GM23248 (cell line): ENCODE measurements around the gene MAPT.

Experiments used
- EZH2 ChIP-seq: fragments of 200-600 bp; sonication (generic); IDR thresholded peaks from 2 replicates; pipeline ENCODE4 v1.6.1; 2018; ENCODE audit warnings: antibody characterized with exemption, mild to moderate bottlenecking; ENCODE audit not compliant: insufficient read depth, poor library complexity, severe bottlenecking
- EZH2phosphoT487 ChIP-seq: fragments of 200-600 bp; sonication (generic); IDR thresholded peaks from 2 replicates; pipeline ENCODE4 v1.6.1; 2018; ENCODE audit warnings: antibody characterized with exemption, moderate library complexity, mild to moderate bottlenecking, low read depth; ENCODE audit not compliant: insufficient read depth

DNA sequence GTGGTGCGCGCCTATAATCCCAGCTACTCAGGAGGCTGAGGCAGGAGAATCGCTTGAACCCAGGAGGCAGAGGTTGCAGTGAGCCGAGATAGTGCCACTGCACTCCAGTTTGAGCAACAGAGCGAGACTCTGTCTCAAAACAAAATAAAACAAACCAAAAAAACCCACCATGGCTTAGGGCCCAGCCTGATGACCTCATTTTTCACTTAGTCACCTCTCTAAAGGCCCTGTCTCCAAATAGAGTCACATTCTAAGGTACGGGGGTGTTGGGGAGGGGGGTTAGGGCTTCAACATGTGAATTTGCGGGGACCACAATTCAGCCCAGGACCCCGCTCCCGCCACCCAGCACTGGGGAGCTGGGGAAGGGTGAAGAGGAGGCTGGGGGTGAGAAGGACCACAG lies 103.3 kb downstream of the MAPT start:
- TF ChIP-seq EZH2phosphoT487 (no peak), EZH2 (no peak)
